GM12878 (cell line): ENCODE measurements around the gene RICTOR.

Source experiments
- IKZF1 ChIP-seq: fragments of 450-650 bp; conservative IDR thresholded peaks from 2 replicates; pipeline ENCODE4 v1.6.1; 2017; ENCODE audit warnings: antibody characterized with exemption, mild to moderate bottlenecking
- NFIC ChIP-seq: IDR thresholded peaks from 2 replicates; pipeline ENCODE4 v1.6.1; 2012; ENCODE audit warnings: low read depth, mild to moderate bottlenecking, inconsistent platforms, low read length, moderate library complexity
- POLR2A ChIP-seq: IDR thresholded peaks from 2 replicates; pipeline ENCODE4 v1.6.1; 2011; ENCODE audit warnings: low read depth, mild to moderate bottlenecking, low read length
- TAF1 ChIP-seq: IDR thresholded peaks from 2 replicates; pipeline ENCODE4 v1.6.1; 2011; ENCODE audit warnings: mild to moderate bottlenecking, low read depth, low read length, borderline replicate concordance
- TCF3 ChIP-seq: IDR thresholded peaks from 2 replicates; pipeline ENCODE4 v1.6.1; 2012; ENCODE audit warnings: low read depth, mild to moderate bottlenecking, low read length, borderline replicate concordance; ENCODE audit not compliant: insufficient read depth
- TCF7 ChIP-seq: IDR thresholded peaks from 2 replicates; pipeline ENCODE4 v1.6.1; 2014; ENCODE audit warnings: antibody characterized with exemption, borderline replicate concordance
- TF ChIP-seq, protein P1 (sequence below): fragments of 450-650 bp; IDR thresholded peaks from 2 replicates; pipeline ENCODE4 v1.6.1; 2016; ENCODE audit warnings: mild to moderate bottlenecking, moderate library complexity, borderline replicate concordance
- TF ChIP-seq, protein P2 (sequence below), 3 experiments: IDR thresholded peaks in 2 of 3; conservative IDR thresholded peaks in 1 of 3; 2 replicates each; pipeline ENCODE4 v1.5.1; 2011; ENCODE audit warnings: low read depth in 3 of 3, low read length in 3 of 3, mild to moderate bottlenecking in 3 of 3, control low read depth in 2 of 3, moderate library complexity in 2 of 3, inconsistent platforms in 1 of 3, mixed read lengths in 1 of 3; ENCODE audit not compliant: control insufficient read depth in 2 of 3, insufficient read depth in 1 of 3; ENCODE audit errors: extremely low read depth in 1 of 3
- TF ChIP-seq, protein P3 (sequence below): fragments of 450-650 bp; IDR thresholded peaks from 2 replicates; pipeline ENCODE4 v1.6.1; 2017; ENCODE audit warnings: mild to moderate bottlenecking

DNA sequence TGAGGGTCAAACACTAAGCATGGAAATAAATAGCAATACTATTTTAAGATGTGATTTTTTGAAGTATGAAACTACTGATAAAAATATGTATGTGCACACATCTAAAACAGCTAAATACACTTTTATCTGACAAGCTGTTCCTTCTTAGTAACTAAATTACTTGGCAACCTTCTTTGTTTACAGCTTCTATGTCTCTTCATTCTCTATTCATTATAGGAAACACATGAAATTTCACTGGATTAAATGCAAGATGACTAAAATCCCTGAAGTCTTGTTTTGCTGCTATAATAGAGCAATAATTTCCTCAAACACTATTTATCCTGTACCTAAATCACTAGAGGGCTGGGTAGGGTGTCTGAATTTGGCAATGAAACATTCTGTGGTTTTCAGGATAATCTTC lies 11.7 kb downstream of the RICTOR start:
- TF ChIP-seq, protein P1, sequence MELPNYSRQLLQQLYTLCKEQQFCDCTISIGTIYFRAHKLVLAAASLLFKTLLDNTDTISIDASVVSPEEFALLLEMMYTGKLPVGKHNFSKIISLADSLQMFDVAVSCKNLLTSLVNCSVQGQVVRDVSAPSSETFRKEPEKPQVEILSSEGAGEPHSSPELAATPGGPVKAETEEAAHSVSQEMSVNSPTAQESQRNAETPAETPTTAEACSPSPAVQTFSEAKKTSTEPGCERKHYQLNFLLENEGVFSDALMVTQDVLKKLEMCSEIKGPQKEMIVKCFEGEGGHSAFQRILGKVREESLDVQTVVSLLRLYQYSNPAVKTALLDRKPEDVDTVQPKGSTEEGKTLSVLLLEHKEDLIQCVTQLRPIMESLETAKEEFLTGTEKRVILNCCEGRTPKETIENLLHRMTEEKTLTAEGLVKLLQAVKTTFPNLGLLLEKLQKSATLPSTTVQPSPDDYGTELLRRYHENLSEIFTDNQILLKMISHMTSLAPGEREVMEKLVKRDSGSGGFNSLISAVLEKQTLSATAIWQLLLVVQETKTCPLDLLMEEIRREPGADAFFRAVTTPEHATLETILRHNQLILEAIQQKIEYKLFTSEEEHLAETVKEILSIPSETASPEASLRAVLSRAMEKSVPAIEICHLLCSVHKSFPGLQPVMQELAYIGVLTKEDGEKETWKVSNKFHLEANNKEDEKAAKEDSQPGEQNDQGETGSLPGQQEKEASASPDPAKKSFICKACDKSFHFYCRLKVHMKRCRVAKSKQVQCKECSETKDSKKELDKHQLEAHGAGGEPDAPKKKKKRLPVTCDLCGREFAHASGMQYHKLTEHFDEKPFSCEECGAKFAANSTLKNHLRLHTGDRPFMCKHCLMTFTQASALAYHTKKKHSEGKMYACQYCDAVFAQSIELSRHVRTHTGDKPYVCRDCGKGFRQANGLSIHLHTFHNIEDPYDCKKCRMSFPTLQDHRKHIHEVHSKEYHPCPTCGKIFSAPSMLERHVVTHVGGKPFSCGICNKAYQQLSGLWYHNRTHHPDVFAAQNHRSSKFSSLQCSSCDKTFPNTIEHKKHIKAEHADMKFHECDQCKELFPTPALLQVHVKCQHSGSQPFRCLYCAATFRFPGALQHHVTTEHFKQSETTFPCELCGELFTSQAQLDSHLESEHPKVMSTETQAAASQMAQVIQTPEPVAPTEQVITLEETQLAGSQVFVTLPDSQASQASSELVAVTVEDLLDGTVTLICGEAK = no peak
- TF ChIP-seq, protein P2, sequence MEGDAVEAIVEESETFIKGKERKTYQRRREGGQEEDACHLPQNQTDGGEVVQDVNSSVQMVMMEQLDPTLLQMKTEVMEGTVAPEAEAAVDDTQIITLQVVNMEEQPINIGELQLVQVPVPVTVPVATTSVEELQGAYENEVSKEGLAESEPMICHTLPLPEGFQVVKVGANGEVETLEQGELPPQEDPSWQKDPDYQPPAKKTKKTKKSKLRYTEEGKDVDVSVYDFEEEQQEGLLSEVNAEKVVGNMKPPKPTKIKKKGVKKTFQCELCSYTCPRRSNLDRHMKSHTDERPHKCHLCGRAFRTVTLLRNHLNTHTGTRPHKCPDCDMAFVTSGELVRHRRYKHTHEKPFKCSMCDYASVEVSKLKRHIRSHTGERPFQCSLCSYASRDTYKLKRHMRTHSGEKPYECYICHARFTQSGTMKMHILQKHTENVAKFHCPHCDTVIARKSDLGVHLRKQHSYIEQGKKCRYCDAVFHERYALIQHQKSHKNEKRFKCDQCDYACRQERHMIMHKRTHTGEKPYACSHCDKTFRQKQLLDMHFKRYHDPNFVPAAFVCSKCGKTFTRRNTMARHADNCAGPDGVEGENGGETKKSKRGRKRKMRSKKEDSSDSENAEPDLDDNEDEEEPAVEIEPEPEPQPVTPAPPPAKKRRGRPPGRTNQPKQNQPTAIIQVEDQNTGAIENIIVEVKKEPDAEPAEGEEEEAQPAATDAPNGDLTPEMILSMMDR (IDR thresholded peaks at IDR 0.05 in 2 of 3, conservative IDR thresholded peaks at IDR 0.05 in 1 of 3; ENCODE audit: control insufficient read depth in 2 of 3, extremely low read depth in 1 of 3, insufficient read depth in 1 of 3, low read depth in 3 of 3, low read length in 3 of 3) = no peak
- TF ChIP-seq, protein P3, sequence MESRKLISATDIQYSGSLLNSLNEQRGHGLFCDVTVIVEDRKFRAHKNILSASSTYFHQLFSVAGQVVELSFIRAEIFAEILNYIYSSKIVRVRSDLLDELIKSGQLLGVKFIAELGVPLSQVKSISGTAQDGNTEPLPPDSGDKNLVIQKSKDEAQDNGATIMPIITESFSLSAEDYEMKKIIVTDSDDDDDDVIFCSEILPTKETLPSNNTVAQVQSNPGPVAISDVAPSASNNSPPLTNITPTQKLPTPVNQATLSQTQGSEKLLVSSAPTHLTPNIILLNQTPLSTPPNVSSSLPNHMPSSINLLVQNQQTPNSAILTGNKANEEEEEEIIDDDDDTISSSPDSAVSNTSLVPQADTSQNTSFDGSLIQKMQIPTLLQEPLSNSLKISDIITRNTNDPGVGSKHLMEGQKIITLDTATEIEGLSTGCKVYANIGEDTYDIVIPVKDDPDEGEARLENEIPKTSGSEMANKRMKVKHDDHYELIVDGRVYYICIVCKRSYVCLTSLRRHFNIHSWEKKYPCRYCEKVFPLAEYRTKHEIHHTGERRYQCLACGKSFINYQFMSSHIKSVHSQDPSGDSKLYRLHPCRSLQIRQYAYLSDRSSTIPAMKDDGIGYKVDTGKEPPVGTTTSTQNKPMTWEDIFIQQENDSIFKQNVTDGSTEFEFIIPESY = no peak
- no peak for TF ChIP-seq POLR2A
- no peak for TF ChIP-seq IKZF1
- no peak for TF ChIP-seq NFIC
- TF ChIP-seq TCF3 = no peak
- TF ChIP-seq TCF7 = no peak
- no peak for TF ChIP-seq TAF1
